Measurements from ENCODE around the gene FURIN.

DNA sequence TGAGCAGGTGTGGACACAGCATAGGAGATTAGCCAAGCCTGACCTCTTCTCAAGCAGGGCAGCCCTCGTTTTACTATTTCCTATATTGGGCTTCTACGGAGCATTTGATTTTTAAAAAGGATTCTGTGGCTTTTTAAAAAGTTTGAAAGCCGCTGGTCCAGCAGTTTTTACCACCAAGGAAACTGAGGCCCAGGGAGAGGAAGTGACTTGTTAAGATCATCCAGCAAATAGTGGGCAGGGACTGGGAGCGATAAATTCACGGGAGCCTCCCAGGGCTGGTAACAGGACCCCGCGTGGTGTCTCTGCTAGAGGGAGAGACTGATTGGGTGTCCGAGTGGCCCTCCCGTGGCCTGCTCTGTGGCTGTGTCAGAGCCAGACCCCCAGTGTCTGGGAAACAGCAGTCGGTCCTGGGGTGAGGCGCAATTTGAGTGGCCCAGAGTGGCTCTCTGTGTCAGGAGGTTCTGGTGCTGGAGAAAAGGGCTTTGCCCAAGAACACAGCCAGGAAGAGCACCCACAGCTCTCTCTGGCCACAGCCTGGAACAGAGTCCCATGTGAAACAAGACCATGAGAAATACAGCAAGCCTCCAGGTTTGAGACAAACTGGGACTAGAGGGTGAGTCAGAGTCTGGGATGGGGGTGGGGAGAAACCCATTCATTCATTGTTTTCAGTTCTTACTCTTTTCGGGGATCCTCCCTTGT lies 4.2 kb downstream of the FURIN start:
- no peak for TF ChIP-seq CTCF (IDR thresholded peaks at IDR 0.05; ENCODE audit: control extremely low read depth in 1 of 3, insufficient read depth in 1 of 3, low read depth in 1 of 3, low read length in 3 of 3)
- TF ChIP-seq BRCA1 (IDR thresholded peaks at IDR 0.05; ENCODE audit: low read depth, low read length) = no peak
- no peak for TF ChIP-seq NRF1 (IDR thresholded peaks at IDR 0.05; ENCODE audit: low read depth, low read length)
- no peak for TF ChIP-seq EP300 (IDR thresholded peaks at IDR 0.05; ENCODE audit: borderline replicate concordance in 1 of 2, low read depth in 2 of 2, low read length in 2 of 2)
- TF ChIP-seq POLR2A (IDR thresholded peaks at IDR 0.05; ENCODE audit: control extremely low read depth in 1 of 2, low read depth in 2 of 2, low read length in 2 of 2) = no peak

Measured in H1 (cell line).